ENCODE results near the gene ISLR.

- TF ChIP-seq TAF1 (IDR thresholded peaks at IDR 0.05; ENCODE audit: borderline replicate concordance, insufficient read depth, low read length) (no peak), POLR2AphosphoS5 (IDR thresholded peaks at IDR 0.05; ENCODE audit: low read depth, low read length) (no peak), REST (IDR thresholded peaks at IDR 0.05; ENCODE audit: insufficient read depth in 1 of 2, low read depth in 2 of 2, low read length in 2 of 2) (no peak)
Measured at GRCh38 chr15:74178326-74179100, 5.0 kb downstream of the ISLR start.
